SK-N-SH (cell line): ENCODE data around the gene APBA2. TPM values are rescaled to one million over a fixed set of nuclear protein-coding genes. Genes with fewer than 3 reads are reported as not detected.

Experiments
- CTCF ChIA-PET: fragments of 300-600, 350-600 bp; formaldehyde crosslinking; extraction: SDS; loops from one replicate; lab custom pipeline; 2021; lab: Yijun Ruan, JAX
- POLR2A ChIA-PET: fragments of 350-600 bp; sonication (Branson Sonifier 250); formaldehyde crosslinking; extraction: SDS; loops from one replicate; lab custom pipeline; 2020; ENCODE audit warnings: antibody characterized with exemption, inconsistent platforms; lab: Yijun Ruan, JAX
- DNase-seq: peaks from one replicate; pipeline ENCODE4 v3.0.0; 2012
- H2AFZ ChIP-seq: fragments of 200-600 bp; sonication (generic); 2 replicates; pipeline ENCODE4 v1.8.1; 2016; ENCODE audit warnings: antibody characterized with exemption, mild to moderate bottlenecking, low read depth
- H3F3A ChIP-seq: fragments of 200-600 bp; sonication (generic); replicated peaks from 2 replicates; pipeline ENCODE3; 2016; ENCODE audit warnings: antibody characterized with exemption, mild to moderate bottlenecking; ENCODE audit not compliant: insufficient read depth
- H3K27ac ChIP-seq, 2 experiments: fragments of 200-500 bp in 1 of 2; fragments of 200-600 bp in 1 of 2; sonication (Bioruptor generic) in 1 of 2; sonication (generic), shearing (Covaris generic) in 1 of 2; 2 replicates each; pipeline versions ENCODE4 v1.5.1 to v1.6.1; 2014 to 2016; ENCODE audit warnings: low read depth in 2 of 2, inconsistent platforms in 1 of 2, low read length in 1 of 2, mild to moderate bottlenecking in 1 of 2, mixed read lengths in 1 of 2
- H3K27me3 ChIP-seq: fragments of 200-600 bp; sonication (generic), shearing (Covaris generic); 2 replicates; pipeline ENCODE4 v1.6.1; 2016; ENCODE audit warnings: mixed run types; ENCODE audit not compliant: insufficient read depth
- H3K36me3 ChIP-seq, 2 experiments: fragments of 200-500 bp in 1 of 2; fragments of 200-600 bp in 1 of 2; sonication (Bioruptor generic) in 1 of 2; sonication (generic) in 1 of 2; replicated peaks in 1 of 2; 2 replicates each; pipeline versions ENCODE3 to v1.5.1; 2014 to 2016; ENCODE audit warnings: low read length in 1 of 2, mild to moderate bottlenecking in 1 of 2; ENCODE audit not compliant: insufficient read depth in 2 of 2, control insufficient read depth in 1 of 2
- H3K4me1 ChIP-seq, 2 experiments: fragments of 200-500 bp in 1 of 2; fragments of 200-600 bp in 1 of 2; sonication (Bioruptor generic) in 1 of 2; sonication (generic), shearing (Covaris generic) in 1 of 2; 2 replicates each; pipeline versions ENCODE4 v1.5.1 to v1.6.1; 2014 to 2016; ENCODE audit warnings: low read depth in 1 of 2, low read length in 1 of 2, mixed run types in 1 of 2; ENCODE audit not compliant: insufficient read depth in 2 of 2, control insufficient read depth in 1 of 2
- H3K4me2 ChIP-seq: fragments of 200-600 bp; sonication (generic), shearing (Covaris generic); 2 replicates; pipeline ENCODE4 v1.6.1; 2017; ENCODE audit warnings: mixed run types
- H3K4me3 ChIP-seq, 2 experiments: fragments of 200-500 bp in 1 of 2; fragments of 200-600 bp in 1 of 2; sonication (Bioruptor generic) in 1 of 2; sonication (generic), shearing (Covaris generic) in 1 of 2; 2 replicates each; pipeline versions ENCODE4 v1.5.1 to v1.8.1; 2014 to 2016; ENCODE audit warnings: low read depth in 2 of 2, inconsistent platforms in 1 of 2, low read length in 1 of 2, mild to moderate bottlenecking in 1 of 2, mixed read lengths in 1 of 2, moderate library complexity in 1 of 2
- H3K79me2 ChIP-seq: fragments of 200-600 bp; sonication (generic); 2 replicates; pipeline ENCODE4 v1.8.1; 2017; ENCODE audit warnings: mild to moderate bottlenecking; ENCODE audit not compliant: insufficient read depth
- H3K9ac ChIP-seq: fragments of 200-600 bp; sonication (generic); 2 replicates; pipeline ENCODE4 v1.6.1; 2017; ENCODE audit warnings: mixed run types
- H3K9me2 ChIP-seq: fragments of 200-600 bp; sonication (generic); 2 replicates; pipeline ENCODE4 v1.6.1; 2017; ENCODE audit warnings: mixed run types
- H3K9me3 ChIP-seq: fragments of 200-600 bp; sonication (generic); 2 replicates; pipeline ENCODE4 v1.6.1; 2017; ENCODE audit warnings: mixed run types, mild to moderate bottlenecking, moderate library complexity
- H4K20me1 ChIP-seq: fragments of 200-600 bp; sonication (generic); 2 replicates; pipeline ENCODE4 v1.6.1; 2017; ENCODE audit warnings: mild to moderate bottlenecking, mixed run types; ENCODE audit not compliant: insufficient read depth
- CHD2 ChIP-seq: fragments of 150-350 bp; IDR thresholded peaks from 2 replicates; pipeline ENCODE4 v1.6.1; 2018; ENCODE audit warnings: low read length; ENCODE audit not compliant: partially characterized antibody
- CTCF ChIP-seq: fragments of 200-600 bp; sonication (generic); IDR thresholded peaks from 2 replicates; pipeline ENCODE4 v1.6.1; 2017; ENCODE audit warnings: antibody characterized with exemption, mild to moderate bottlenecking, moderate library complexity
- EZH2phosphoT487 ChIP-seq: fragments of 200-600 bp; sonication (generic); IDR thresholded peaks from 2 replicates; pipeline ENCODE4 v1.6.1; 2017; ENCODE audit warnings: low read depth, mixed run types, mild to moderate bottlenecking, antibody characterized with exemption, moderate library complexity, borderline replicate concordance
- FOXJ3 ChIP-seq: sonication (generic); formaldehyde crosslinking; IDR thresholded peaks from 2 replicates; pipeline ENCODE4 v1.5.1; 2020; ENCODE audit warnings: mild to moderate bottlenecking, missing genetic modification reagents
- FOXM1 ChIP-seq: IDR thresholded peaks from 2 replicates; pipeline ENCODE4 v1.4.0; 2012; ENCODE audit warnings: low read depth, mild to moderate bottlenecking
- IRF3 ChIP-seq: fragments of 150-350 bp; IDR thresholded peaks from 2 replicates; pipeline ENCODE4 v1.6.1; 2016; ENCODE audit warnings: mild to moderate bottlenecking, low read depth, low read length
- JUND ChIP-seq: IDR thresholded peaks from 2 replicates; pipeline ENCODE4 v1.4.0; 2012
- MEF2A ChIP-seq: IDR thresholded peaks from 2 replicates; pipeline ENCODE4 v1.4.0; 2012; ENCODE audit warnings: low read depth, borderline replicate concordance
- MXI1 ChIP-seq: IDR thresholded peaks from 2 replicates; pipeline ENCODE4 v1.6.1; 2012; ENCODE audit warnings: mild to moderate bottlenecking, low read depth, low read length, improper control_type of control experiment
- RFX5 ChIP-seq: IDR thresholded peaks from 2 replicates; pipeline ENCODE4 v1.6.1; 2012; ENCODE audit warnings: mild to moderate bottlenecking, improper control_type of control experiment, low read length
- RXRA ChIP-seq: IDR thresholded peaks from 2 replicates; pipeline ENCODE4 v1.4.0; 2012; ENCODE audit warnings: low read depth, mild to moderate bottlenecking, borderline replicate concordance
- SIN3A ChIP-seq: IDR thresholded peaks from 2 replicates; pipeline ENCODE4 v1.6.1; 2012; ENCODE audit warnings: low read depth, mild to moderate bottlenecking, low read length, moderate library complexity, borderline replicate concordance
- WGBS: methylation state at CpG from one replicate; pipeline ENCODE4 v1.1.6; 2017; ENCODE audit warnings: low lambda C conversion rate; 5-methylcytosine and 5-hydroxymethylcytosine counted together
- polyA plus RNA-seq, 3 experiments: library from polyadenylated mRNA; depleted of rRNA; stranded (reverse); fragments of >200 nt; gene quantifications; 2 replicates each; pipeline ENCODE4 v1.2.3, GENCODE V29; 2012
- TF ChIP-seq, protein P1 (sequence below): IDR thresholded peaks from 2 replicates; pipeline ENCODE4 v1.4.0; 2012; ENCODE audit warnings: low read depth, borderline replicate concordance
- TF ChIP-seq, protein P2 (sequence below): IDR thresholded peaks from 2 replicates; pipeline ENCODE4 v1.6.1; 2012; ENCODE audit warnings: mild to moderate bottlenecking, low read depth, low read length, moderate library complexity
- TF ChIP-seq, protein P3 (sequence below): IDR thresholded peaks from 2 replicates; pipeline ENCODE4 v1.4.0; 2012; ENCODE audit warnings: low read depth

Gene APBA2
- polyA plus RNA-seq, 1 of the 3 experiments (the other 2 are of a cell fraction), result 12.7 TPM

DNA sequence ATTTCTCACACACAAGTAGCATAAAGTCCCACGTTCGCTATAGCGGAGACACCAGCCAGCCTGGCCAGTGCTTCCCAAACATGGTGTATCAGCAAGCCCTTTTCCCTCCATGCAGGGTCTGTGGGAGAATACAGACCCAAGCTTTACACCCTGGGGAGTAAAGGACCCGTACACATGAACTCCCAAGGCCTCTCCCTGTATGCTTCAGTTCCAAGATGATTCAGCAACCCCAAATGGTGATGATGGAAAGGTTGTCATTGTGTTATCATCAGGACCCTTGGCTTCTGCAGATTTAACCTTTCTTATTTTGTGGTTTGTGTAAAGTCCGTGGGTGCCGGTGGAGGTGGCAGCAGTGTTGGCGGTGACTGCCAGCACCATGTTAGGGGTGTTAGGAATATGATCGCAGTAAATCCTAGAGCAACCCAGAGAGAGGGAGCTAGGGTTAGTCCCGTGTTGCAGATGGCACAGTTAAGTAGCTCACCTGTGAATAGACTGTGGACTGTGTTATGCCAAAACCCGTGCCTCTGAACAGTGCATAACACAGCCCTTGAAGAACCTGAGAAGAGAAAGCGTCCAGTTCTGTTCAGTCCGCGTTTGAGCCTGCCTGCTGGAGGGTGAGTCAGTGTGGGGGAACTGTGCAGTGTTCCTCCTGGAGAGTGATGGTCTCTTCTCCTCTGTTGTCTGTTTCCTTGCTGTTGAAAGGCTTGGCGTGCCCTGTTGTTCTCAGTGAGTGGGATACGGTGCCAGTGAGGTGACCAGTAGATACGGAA lies 174.3 kb downstream of the APBA2 start:
- Histone ChIP-seq H3K9me2 (no peaks in the 10 kb centered on the region), H3K79me2 (no peaks in the 10 kb centered on the region), H3K9me3 (no peaks in the 10 kb centered on the region), H3K27me3 (no peaks in the 10 kb centered on the region), H3K27ac (no peak overlapping the region), H3K9ac (no peak overlapping the region), H3F3A (no peaks in the 10 kb centered on the region), H4K20me1 (no peaks in the 10 kb centered on the region)
- 76% methylated on average over 16 of the region's 16 CpGs for WGBS
- DNase-seq, result no peak
- ChIA-PET POLR2A (no interaction called here), CTCF (interaction anchor here (1.5 to 1.7 kb wide), 2 partner anchors 10 to 30 kb away, joined by 3 to 5 read pairs; no protein-coding TSS in a partner anchor)
- TF ChIP-seq, protein P1, sequence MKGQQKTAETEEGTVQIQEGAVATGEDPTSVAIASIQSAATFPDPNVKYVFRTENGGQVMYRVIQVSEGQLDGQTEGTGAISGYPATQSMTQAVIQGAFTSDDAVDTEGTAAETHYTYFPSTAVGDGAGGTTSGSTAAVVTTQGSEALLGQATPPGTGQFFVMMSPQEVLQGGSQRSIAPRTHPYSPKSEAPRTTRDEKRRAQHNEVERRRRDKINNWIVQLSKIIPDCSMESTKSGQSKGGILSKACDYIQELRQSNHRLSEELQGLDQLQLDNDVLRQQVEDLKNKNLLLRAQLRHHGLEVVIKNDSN, result no peak
- TF ChIP-seq JUND (no peak), MXI1 (no peak), RXRA (no peak), SIN3A (no peak), CTCF (no peak), FOXM1 (no peak), EZH2phosphoT487 (no peak), IRF3 (no peak), RFX5 (no peak), MEF2A (no peak), FOXJ3 (CRISPR knock-in tag) (no peak), CHD2 (no peak)
- TF ChIP-seq, protein P2, sequence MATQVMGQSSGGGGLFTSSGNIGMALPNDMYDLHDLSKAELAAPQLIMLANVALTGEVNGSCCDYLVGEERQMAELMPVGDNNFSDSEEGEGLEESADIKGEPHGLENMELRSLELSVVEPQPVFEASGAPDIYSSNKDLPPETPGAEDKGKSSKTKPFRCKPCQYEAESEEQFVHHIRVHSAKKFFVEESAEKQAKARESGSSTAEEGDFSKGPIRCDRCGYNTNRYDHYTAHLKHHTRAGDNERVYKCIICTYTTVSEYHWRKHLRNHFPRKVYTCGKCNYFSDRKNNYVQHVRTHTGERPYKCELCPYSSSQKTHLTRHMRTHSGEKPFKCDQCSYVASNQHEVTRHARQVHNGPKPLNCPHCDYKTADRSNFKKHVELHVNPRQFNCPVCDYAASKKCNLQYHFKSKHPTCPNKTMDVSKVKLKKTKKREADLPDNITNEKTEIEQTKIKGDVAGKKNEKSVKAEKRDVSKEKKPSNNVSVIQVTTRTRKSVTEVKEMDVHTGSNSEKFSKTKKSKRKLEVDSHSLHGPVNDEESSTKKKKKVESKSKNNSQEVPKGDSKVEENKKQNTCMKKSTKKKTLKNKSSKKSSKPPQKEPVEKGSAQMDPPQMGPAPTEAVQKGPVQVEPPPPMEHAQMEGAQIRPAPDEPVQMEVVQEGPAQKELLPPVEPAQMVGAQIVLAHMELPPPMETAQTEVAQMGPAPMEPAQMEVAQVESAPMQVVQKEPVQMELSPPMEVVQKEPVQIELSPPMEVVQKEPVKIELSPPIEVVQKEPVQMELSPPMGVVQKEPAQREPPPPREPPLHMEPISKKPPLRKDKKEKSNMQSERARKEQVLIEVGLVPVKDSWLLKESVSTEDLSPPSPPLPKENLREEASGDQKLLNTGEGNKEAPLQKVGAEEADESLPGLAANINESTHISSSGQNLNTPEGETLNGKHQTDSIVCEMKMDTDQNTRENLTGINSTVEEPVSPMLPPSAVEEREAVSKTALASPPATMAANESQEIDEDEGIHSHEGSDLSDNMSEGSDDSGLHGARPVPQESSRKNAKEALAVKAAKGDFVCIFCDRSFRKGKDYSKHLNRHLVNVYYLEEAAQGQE, result no peak
- TF ChIP-seq, protein P3, sequence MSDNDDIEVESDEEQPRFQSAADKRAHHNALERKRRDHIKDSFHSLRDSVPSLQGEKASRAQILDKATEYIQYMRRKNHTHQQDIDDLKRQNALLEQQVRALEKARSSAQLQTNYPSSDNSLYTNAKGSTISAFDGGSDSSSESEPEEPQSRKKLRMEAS, result no peak
- TF ChIP-seq, all 33 proteins: peak for 0
- no peak overlapping the region for H3K4me2 ChIP-seq
- no peak overlapping the region for H2AFZ ChIP-seq
- H3K4me1 ChIP-seq, result peaks cover 0 to 16% of the 10 kb centered on the region in 2 experiments; a peak in 1 of 4 replicates
- H3K36me3 ChIP-seq, result no peaks in the 10 kb centered on the region
- H3K4me3 ChIP-seq, result no peak overlapping the region
